ENCODE measurements around the gene RPS6KA5. TPM values are rescaled to one million over a fixed set of nuclear protein-coding genes. Genes with fewer than 3 reads are reported as not detected.
"Not testable (repeated sequence)": the region's sequence is repeated elsewhere in the genome, so short reads cannot be mapped to it uniquely, and the experiment has no call there.

The RPS6KA5 gene
- total RNA-seq, 1 donor from 2014 or later = 8.0 TPM

- H3K4me3 ChIP-seq = no peak overlapping the region
- H3K27ac ChIP-seq = no peak overlapping the region
- intact Hi-C loops (cut with DNase I) = no loop called here
- no peak for TF ChIP-seq CTCF (IDR thresholded peaks at IDR 0.05)
- H3K9me3 ChIP-seq = no peaks in the 10 kb centered on the region
- ATAC-seq (no peak), DNase-seq (no peak)
- no peaks in the 10 kb centered on the region for H3K4me1 ChIP-seq
- no peaks in the 10 kb centered on the region for H3K27me3 ChIP-seq
- H3K36me3 ChIP-seq = no peaks in the 10 kb centered on the region
These were observed 70.3 kb downstream of the RPS6KA5 start for GRCh38 chr14:90990141-90990540.

GRCh38 chr14:90987140-90987539 lies 73.3 kb downstream of the RPS6KA5 start:
- no peaks in the 10 kb centered on the region for H3K27me3 ChIP-seq
- H3K27ac ChIP-seq = no peak overlapping the region
- no peaks in the 10 kb centered on the region for H3K4me1 ChIP-seq
- no peak for DNase-seq
- TF ChIP-seq CTCF (IDR thresholded peaks at IDR 0.05) = no peak
- H3K36me3 ChIP-seq = no peaks in the 10 kb centered on the region
- no peaks in the 10 kb centered on the region for H3K9me3 ChIP-seq
- no peak overlapping the region for H3K4me3 ChIP-seq
- ATAC-seq = no peak
- intact Hi-C loops (cut with DNase I) = no loop called here

GRCh38 chr14:90986510-90986909 lies 73.9 kb downstream of the RPS6KA5 start:
- peak; percentile 49 for ATAC-seq
- no peak for DNase-seq
- intact Hi-C loops (cut with DNase I) = no loop called here
- no peak for TF ChIP-seq CTCF (IDR thresholded peaks at IDR 0.05)
- Histone ChIP-seq H3K9me3 (no peaks in the 10 kb centered on the region), H3K4me1 (no peaks in the 10 kb centered on the region), H3K36me3 (no peaks in the 10 kb centered on the region), H3K4me3 (no peak overlapping the region), H3K27me3 (no peaks in the 10 kb centered on the region), H3K27ac (no peak overlapping the region)

- ATAC-seq = no peak
- Histone ChIP-seq H3K9me3 (no peaks in the 10 kb centered on the region), H3K27ac (no peak overlapping the region), H3K4me3 (no peak overlapping the region), H3K36me3 (no peaks in the 10 kb centered on the region), H3K4me1 (no peaks in the 10 kb centered on the region), H3K27me3 (no peaks in the 10 kb centered on the region)
- intact Hi-C loops (cut with DNase I) = no loop called here
- no peak for TF ChIP-seq CTCF (IDR thresholded peaks at IDR 0.05)
- DNase-seq = no peak
These were observed 74.7 kb downstream of the RPS6KA5 start for GRCh38 chr14:90985601-90986242.

- ATAC-seq = no peak
- TF ChIP-seq CTCF (IDR thresholded peaks at IDR 0.05) = no peak
These were observed 76.9 kb downstream of the RPS6KA5 start for GRCh38 chr14:90983560-90983959.

GRCh38 chr14:90981636-90982035 lies 78.8 kb downstream of the RPS6KA5 start:
- no peak overlapping the region for H3K4me3 ChIP-seq
- no peaks in the 10 kb centered on the region for H3K36me3 ChIP-seq
- no peaks in the 10 kb centered on the region for H3K9me3 ChIP-seq
- TF ChIP-seq CTCF (IDR thresholded peaks at IDR 0.05) = no peak
- H3K27ac ChIP-seq = no peak overlapping the region
- no peaks in the 10 kb centered on the region for H3K27me3 ChIP-seq
- ATAC-seq = peak; percentile 28
- intact Hi-C loops (cut with DNase I) = no loop called here
- DNase-seq = no peak
- no peaks in the 10 kb centered on the region for H3K4me1 ChIP-seq

More at GRCh38 chr14:90983560-90983959, 76.9 kb downstream of the RPS6KA5 start:
- intact Hi-C loops (cut with DNase I) = no loop called here
- DNase-seq = no peak
- no peaks in the 10 kb centered on the region for H3K4me1 ChIP-seq
- H3K4me3 ChIP-seq = no peak overlapping the region
- H3K9me3 ChIP-seq = no peaks in the 10 kb centered on the region
- H3K27ac ChIP-seq = no peak overlapping the region
- H3K27me3 ChIP-seq = no peaks in the 10 kb centered on the region
- no peaks in the 10 kb centered on the region for H3K36me3 ChIP-seq

GRCh38 chr14:90980636-90981035 lies 79.8 kb downstream of the RPS6KA5 start:
- H3K36me3 ChIP-seq; ATAC-seq; H3K4me1 ChIP-seq; H3K27ac ChIP-seq; DNase-seq; H3K9me3 ChIP-seq; intact Hi-C loops (cut with DNase I); H3K27me3 ChIP-seq; H3K4me3 ChIP-seq: not testable (repeated sequence)
